Measurements from ENCODE around the gene L3MBTL2. TPM values are rescaled to one million over a fixed set of nuclear protein-coding genes. Genes with fewer than 3 reads are reported as not detected.

Gene L3MBTL2
- 18.6 and 19.3 TPM in 2 replicates for total RNA-seq

DNA sequence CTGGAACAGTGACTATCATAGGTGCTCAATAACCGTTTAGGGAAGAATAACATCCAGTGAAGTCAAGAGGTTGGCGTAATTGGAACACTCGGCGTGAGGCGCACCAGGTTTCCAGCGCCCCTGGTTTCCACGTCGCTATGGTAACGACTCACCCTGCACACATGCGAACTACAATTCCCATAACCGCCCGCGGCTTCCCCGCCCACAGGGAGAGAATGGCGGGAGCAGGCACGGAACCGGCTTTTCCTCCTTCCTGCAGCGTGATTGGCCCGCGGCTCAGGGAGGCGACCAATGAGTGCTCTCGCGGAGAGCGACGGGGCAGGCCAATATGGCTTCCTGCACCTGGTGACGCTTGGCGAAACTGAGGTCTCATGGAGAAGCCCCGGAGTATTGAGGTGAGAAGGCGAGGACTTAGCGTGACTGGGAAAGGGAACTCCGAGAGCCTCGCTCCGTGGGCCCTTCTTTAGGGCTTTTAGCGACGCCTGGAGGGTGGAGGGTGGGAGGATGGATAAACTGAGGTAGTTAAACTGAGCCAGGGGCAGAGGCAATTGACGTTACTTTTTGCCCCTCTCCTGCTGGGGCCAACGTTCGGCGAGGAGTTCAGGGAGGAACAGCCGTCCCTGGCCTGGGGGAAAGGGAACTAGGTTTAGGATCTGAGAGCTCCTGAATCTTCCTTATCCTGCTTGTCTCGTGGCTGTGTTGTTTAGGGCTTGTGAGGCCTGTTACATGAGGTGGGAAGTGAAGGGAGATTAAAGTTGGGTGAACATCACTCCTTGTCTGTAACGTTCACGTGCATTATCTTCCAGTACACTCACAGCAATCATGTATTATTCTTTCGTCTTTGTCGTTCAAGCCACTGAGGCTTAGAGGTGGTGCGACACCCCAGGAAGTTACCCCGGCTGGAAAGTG lies at the start of gene L3MBTL2:
TSS of gene L3MBTL2 (plus strand) at position 321 of the 909 bp plus-strand sequence. CDS start at position 372, 51 bp downstream.

GRCh38 chr22:41240377-41241132 lies 35.4 kb downstream of the L3MBTL2 start, which contains the start of gene CHADL:
TSS of gene CHADL (minus strand) at chr22:41240931. CDS start at chr22:41240881, 50 bp downstream.

Other genes with a start within 250 kb of the L3MBTL2 start
- 35.5 and 37.7 TPM in 2 replicates for gene EP300, start 112.7 kb upstream of the L3MBTL2 start, total RNA-seq
- gene CHADL, start 35.6 kb downstream of the L3MBTL2 start, total RNA-seq: 0.52 and 0.54 TPM in 2 replicates
- 38.7 and 52.8 TPM in 2 replicates for gene RANGAP1, start 80.9 kb downstream of the L3MBTL2 start, total RNA-seq
- 35.1 and 41.9 TPM in 2 replicates for gene ZC3H7B, start 96.2 kb downstream of the L3MBTL2 start, total RNA-seq
- 4.6 and 7.0 TPM in 2 replicates for gene TEF, start 176.6 kb downstream of the L3MBTL2 start, total RNA-seq
- gene TOB2, start 241.5 kb downstream of the L3MBTL2 start, total RNA-seq: 13.9 and 16.6 TPM in 2 replicates